ENCODE results near the gene SLC41A3. TPM values are rescaled to one million over a fixed set of nuclear protein-coding genes. Genes with fewer than 3 reads are reported as not detected.

The SLC41A3 gene
- total RNA-seq, 4 donors from 2014 or later, result 21.8 to 31.9 (median 31.1) TPM

DNA sequence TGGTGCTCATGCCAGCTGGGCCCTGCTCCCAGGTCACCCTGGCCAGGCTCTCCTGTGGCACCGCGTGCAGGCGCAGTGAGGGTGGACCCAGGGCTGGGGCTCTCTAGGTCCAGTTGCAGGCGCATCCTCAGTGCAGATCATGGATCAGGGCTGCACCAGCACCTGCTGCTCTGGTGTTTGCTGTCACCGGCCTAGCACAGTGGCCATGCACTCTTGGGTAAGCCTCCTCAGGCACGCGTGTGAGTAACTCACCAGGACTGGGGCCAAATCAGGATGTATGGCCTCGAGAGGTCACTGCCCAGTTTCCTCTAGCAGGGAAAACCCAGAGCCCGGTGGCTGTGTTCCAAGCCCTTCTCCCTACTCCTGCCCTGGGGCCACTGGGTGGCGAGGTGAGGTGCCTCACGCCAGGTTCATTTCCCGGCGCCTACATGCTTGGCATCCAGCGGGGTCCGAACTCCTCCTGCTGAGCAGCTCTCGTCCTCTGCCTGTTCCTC lies 45.5 kb upstream of the SLC41A3 start:
- TF ChIP-seq, protein P1, sequence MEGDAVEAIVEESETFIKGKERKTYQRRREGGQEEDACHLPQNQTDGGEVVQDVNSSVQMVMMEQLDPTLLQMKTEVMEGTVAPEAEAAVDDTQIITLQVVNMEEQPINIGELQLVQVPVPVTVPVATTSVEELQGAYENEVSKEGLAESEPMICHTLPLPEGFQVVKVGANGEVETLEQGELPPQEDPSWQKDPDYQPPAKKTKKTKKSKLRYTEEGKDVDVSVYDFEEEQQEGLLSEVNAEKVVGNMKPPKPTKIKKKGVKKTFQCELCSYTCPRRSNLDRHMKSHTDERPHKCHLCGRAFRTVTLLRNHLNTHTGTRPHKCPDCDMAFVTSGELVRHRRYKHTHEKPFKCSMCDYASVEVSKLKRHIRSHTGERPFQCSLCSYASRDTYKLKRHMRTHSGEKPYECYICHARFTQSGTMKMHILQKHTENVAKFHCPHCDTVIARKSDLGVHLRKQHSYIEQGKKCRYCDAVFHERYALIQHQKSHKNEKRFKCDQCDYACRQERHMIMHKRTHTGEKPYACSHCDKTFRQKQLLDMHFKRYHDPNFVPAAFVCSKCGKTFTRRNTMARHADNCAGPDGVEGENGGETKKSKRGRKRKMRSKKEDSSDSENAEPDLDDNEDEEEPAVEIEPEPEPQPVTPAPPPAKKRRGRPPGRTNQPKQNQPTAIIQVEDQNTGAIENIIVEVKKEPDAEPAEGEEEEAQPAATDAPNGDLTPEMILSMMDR (IDR thresholded peaks at IDR 0.05; ENCODE audit: low read depth), result no peak

DNA sequence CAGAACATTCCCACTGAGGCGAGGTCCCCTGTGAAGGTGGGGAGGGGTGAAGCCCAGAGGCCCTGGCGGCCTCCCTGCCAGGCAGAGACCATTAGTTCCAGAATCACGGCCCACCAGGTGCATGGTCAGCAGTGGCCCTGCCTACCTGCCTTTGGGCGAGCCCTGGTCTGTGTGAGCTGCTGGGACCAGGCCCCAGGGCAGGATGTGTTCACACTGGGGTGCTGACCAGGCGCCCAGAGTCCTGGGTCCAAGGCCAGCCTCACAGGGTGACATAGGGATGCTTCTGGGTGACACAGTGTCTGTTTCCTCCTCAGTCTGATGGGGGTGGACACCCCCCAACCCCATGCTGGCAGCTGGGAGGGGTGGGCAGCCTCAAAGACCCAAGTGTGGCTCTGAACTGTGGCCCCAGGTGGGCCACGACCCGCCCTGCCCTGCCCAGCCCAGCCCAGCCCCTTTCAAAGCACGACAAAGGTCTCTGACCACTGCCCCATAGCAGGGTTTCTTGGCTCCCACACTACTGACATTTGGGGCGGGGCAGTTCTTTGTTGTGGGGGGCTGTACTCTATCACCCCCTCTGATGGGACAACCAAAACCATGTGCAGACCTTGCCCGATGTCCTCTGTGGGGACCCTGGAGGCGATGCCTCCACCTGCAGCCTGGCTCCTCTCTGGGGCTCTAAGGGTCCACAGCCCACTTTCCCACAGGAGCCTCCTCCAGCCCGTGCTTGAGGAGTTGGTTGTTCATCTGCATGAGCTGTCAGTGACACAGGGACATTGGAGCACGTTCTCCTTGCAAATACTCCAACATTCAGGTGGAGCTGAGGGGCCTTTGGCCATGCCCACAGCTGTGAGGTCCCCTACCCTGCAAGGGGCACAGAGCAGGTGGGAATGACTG lies 44.8 kb upstream of the SLC41A3 start:
- TF ChIP-seq, protein P1 (IDR thresholded peaks at IDR 0.05; ENCODE audit: low read depth), result no peak

GRCh38 chr3:126127904-126128303 lies 44.0 kb upstream of the SLC41A3 start:
- TF ChIP-seq, protein P1 (IDR thresholded peaks at IDR 0.05; ENCODE audit: low read depth), result no peak

GRCh38 chr3:126127452-126127851 lies 43.5 kb upstream of the SLC41A3 start:
- TF ChIP-seq, protein P1 (IDR thresholded peaks at IDR 0.05; ENCODE audit: low read depth), result no peak

- TF ChIP-seq, protein P1 (IDR thresholded peaks at IDR 0.05; ENCODE audit: low read depth), result no peak
These were observed 43.0 kb upstream of the SLC41A3 start for GRCh38 chr3:126126811-126127431.

DNA sequence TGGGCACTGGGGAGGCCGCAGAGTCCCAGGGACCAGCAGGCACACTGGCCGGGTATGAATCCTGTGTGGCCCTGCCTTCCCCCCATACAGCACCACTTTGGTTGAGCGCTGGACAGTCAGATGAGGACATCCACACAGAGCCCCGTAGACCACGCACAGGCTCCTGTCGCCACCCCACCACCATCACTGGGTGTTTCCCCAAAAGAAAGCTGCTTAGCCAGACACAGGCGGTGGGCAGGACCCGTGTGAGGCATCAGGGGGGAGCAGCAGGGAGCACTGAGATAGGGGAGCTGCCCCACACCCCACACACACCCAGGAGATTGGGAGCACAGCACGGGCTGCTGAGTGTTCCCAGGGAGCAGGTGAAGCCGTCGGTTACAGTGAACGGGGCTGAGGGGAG lies 42.4 kb upstream of the SLC41A3 start:
- TF ChIP-seq, protein P1 (IDR thresholded peaks at IDR 0.05; ENCODE audit: low read depth), result no peak

GRCh38 chr3:126125781-126126251 lies 41.9 kb upstream of the SLC41A3 start:
- TF ChIP-seq, protein P1 (IDR thresholded peaks at IDR 0.05; ENCODE audit: low read depth), result no peak

Measured in subcutaneous adipose tissue (tissue), 4 donors.